WTC11 (cell line): ENCODE results near the gene PTPRJ. TPM values are rescaled to one million over a fixed set of nuclear protein-coding genes. Genes with fewer than 3 reads are reported as not detected.

Experiments
- ATAC-seq: fragments of 200-7000 bp; cut with Tn5 transposase; 2 replicates; pipeline ENCODE4 v1.10.0; 2021; ENCODE audit warnings: mild to moderate bottlenecking, moderate library complexity
- CTCF ChIA-PET: fragments of 300-600 bp; sonication (Branson Sonifier 250); formaldehyde crosslinking; loops from one replicate; lab custom pipeline; 2021; ENCODE audit warnings: antibody characterized with exemption; lab: Charles Lee
- POLR2A ChIA-PET: fragments of 350-600 bp; sonication (Branson Sonifier 250); formaldehyde crosslinking; loops from one replicate; lab custom pipeline; 2021; ENCODE audit warnings: antibody characterized with exemption; lab: Charles Lee
- DNase-seq: peaks from one replicate; pipeline ENCODE4 v3.0.0; 2021; ENCODE audit warnings: low spot score
- H3K27ac Mint-ChIP-seq: 2 replicates; pipeline ENCODE4 v1.8.0; 2021; ENCODE audit warnings: mixed read lengths
- H3K27me3 Mint-ChIP-seq: 2 replicates; pipeline ENCODE4 v1.8.0; 2021; ENCODE audit warnings: low read depth, mild to moderate bottlenecking, moderate library complexity, mixed read lengths
- H3K36me3 Mint-ChIP-seq: 2 replicates; pipeline ENCODE4 v1.8.0; 2021; ENCODE audit warnings: mixed read lengths
- H3K4me1 Mint-ChIP-seq: 2 replicates; pipeline ENCODE4 v1.8.0; 2022; ENCODE audit warnings: mixed read lengths
- H3K4me3 Mint-ChIP-seq: 2 replicates; pipeline ENCODE4 v1.8.0; 2021; ENCODE audit warnings: mild to moderate bottlenecking, moderate library complexity, mixed read lengths
- H3K9me3 Mint-ChIP-seq: 2 replicates; pipeline ENCODE4 v1.8.0; 2021; ENCODE audit warnings: mixed read lengths
- FOXJ3 ChIP-seq: sonication (generic); formaldehyde crosslinking; IDR thresholded peaks from 2 replicates; pipeline ENCODE4 v1.9.0; 2021; ENCODE audit warnings: missing genetic modification reagents, mild to moderate bottlenecking, borderline replicate concordance
- GABPB1 ChIP-seq: sonication (generic); formaldehyde crosslinking; IDR thresholded peaks from 2 replicates; pipeline ENCODE4 v1.8.1; 2023; ENCODE audit warnings: mild to moderate bottlenecking, missing genetic modification reagents
- GRHL2 ChIP-seq: fragments of 250-450 bp; sonication (Bioruptor Pico); IDR thresholded peaks from 2 replicates; pipeline ENCODE4 v1.8.0; 2022; ENCODE audit warnings: mild to moderate bottlenecking, moderate library complexity; ENCODE audit not compliant: insufficient replicate concordance, severe bottlenecking
- MXD4 ChIP-seq: fragments of 250-450 bp; sonication (Bioruptor Pico); IDR thresholded peaks from 2 replicates; pipeline ENCODE4 v1.8.0; 2021; ENCODE audit warnings: mild to moderate bottlenecking, moderate library complexity, borderline replicate concordance
- RORB ChIP-seq: fragments of 250-450 bp; sonication (Bioruptor Pico); IDR thresholded peaks from 2 replicates; pipeline ENCODE4 v1.9.0; 2021; ENCODE audit warnings: mild to moderate bottlenecking
- total RNA-seq: library from RNA; stranded (reverse); gene quantifications from 3 replicates; pipeline ENCODE4 v1.2.3, GENCODE V29; 2021
- TF ChIP-seq, protein P1 (sequence below): fragments of 250-450 bp; sonication (Bioruptor Pico); IDR thresholded peaks from 2 replicates; pipeline ENCODE4 v1.9.0; 2021; ENCODE audit warnings: mild to moderate bottlenecking
- TF ChIP-seq, protein P2 (sequence below): sonication (generic); formaldehyde crosslinking; IDR thresholded peaks from 2 replicates; pipeline ENCODE4 v1.8.1; 2023; ENCODE audit warnings: mild to moderate bottlenecking, missing genetic modification reagents
- TF ChIP-seq, protein P3 (sequence below): sonication (generic); formaldehyde crosslinking; IDR thresholded peaks from 2 replicates; pipeline ENCODE4 v1.8.0; 2022; ENCODE audit warnings: mild to moderate bottlenecking, missing genetic modification reagents
- TF ChIP-seq, protein P4 (sequence below): sonication (generic); formaldehyde crosslinking; IDR thresholded peaks from 2 replicates; pipeline ENCODE4 v1.8.1; 2022; ENCODE audit warnings: low read depth, missing genetic modification reagents, borderline replicate concordance
- TF ChIP-seq, protein P5 (sequence below): fragments of 250-450 bp; sonication (Bioruptor Pico); IDR thresholded peaks from 2 replicates; pipeline ENCODE4 v2.1.2; 2022; ENCODE audit warnings: mild to moderate bottlenecking, moderate library complexity
- TF ChIP-seq, protein P6 (sequence below): fragments of 250-450 bp; sonication (Bioruptor Pico); IDR thresholded peaks from 2 replicates; pipeline ENCODE4 v1.9.0; 2021; ENCODE audit warnings: mild to moderate bottlenecking

PTPRJ gene
- total RNA-seq, 1 experiment from 2014 or later, result 19.5 TPM

DNA sequence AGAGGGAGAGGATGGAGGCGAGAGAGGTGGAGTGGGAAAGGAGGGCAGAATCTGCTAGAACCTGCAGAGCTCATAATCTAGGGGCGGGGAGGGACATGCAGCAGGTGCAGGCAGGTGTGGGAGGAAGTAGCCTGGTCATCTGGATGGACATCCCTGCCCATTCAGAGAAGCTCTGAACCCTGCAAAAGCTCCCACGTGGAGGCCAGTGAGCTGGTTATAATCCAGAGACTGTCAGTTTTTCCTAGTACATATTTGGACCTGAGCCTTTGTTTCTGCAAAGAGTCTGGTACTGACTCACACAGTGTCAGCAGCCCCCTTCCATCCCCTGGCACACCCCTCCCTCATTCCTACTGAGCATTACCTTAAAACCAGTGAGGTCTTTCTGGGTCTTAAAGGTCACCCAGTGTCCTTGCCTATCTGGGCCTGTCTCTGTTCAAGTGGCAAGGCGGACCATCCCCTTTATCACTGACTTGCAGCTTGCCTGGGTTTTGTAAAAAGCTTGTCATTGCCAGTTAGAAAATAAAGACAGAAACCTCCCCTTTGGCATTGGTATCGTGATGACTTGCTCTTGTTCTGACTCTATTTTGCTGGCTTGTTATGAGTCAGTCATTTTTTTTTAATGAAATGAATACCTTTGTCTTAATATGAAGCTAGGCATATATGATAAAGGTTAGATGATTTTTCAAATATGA, 26.1 kb downstream of the PTPRJ start (continued):
- TF ChIP-seq, protein P1, sequence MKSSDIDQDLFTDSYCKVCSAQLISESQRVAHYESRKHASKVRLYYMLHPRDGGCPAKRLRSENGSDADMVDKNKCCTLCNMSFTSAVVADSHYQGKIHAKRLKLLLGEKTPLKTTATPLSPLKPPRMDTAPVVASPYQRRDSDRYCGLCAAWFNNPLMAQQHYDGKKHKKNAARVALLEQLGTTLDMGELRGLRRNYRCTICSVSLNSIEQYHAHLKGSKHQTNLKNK (CRISPR knock-in tag), result no peak
- TF ChIP-seq FOXJ3 (CRISPR knock-in tag), result no peak

DNA sequence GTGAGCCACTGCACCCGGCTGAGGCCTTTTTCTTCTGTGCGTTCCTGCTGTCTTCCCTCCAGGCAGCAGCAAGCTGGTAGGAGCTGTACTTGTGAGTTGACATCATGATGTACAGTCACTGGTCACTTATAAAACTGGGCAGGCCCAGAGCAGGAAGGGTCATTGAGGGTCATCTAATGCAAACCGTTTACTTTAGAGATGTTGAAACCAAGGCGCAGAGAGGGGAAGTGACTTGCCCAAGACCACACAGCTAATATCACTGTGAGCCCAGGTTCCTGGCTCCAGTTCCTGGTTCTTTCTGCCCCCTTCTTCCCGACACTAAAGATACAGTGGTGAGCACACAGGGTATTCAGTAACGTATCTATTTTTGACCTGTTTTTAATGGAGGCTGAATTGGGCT, 27.3 kb downstream of the PTPRJ start:
- ChIA-PET CTCF (no interaction called here), POLR2A (no interaction called here)
- H3K9me3 Mint-ChIP-seq, result no peaks in the 10 kb centered on the region
- H3K36me3 Mint-ChIP-seq, result no peaks in the 10 kb centered on the region
- no peak overlapping the region for H3K27ac Mint-ChIP-seq
- DNase-seq (no peak), ATAC-seq (no peak)
- no peak overlapping the region for H3K4me3 Mint-ChIP-seq
- H3K4me1 Mint-ChIP-seq, result peaks cover 31% of the 10 kb centered on the region
- TF ChIP-seq, protein P2, sequence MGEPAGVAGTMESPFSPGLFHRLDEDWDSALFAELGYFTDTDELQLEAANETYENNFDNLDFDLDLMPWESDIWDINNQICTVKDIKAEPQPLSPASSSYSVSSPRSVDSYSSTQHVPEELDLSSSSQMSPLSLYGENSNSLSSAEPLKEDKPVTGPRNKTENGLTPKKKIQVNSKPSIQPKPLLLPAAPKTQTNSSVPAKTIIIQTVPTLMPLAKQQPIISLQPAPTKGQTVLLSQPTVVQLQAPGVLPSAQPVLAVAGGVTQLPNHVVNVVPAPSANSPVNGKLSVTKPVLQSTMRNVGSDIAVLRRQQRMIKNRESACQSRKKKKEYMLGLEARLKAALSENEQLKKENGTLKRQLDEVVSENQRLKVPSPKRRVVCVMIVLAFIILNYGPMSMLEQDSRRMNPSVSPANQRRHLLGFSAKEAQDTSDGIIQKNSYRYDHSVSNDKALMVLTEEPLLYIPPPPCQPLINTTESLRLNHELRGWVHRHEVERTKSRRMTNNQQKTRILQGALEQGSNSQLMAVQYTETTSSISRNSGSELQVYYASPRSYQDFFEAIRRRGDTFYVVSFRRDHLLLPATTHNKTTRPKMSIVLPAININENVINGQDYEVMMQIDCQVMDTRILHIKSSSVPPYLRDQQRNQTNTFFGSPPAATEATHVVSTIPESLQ (CRISPR knock-in tag), result no peak
- TF ChIP-seq, protein P3, sequence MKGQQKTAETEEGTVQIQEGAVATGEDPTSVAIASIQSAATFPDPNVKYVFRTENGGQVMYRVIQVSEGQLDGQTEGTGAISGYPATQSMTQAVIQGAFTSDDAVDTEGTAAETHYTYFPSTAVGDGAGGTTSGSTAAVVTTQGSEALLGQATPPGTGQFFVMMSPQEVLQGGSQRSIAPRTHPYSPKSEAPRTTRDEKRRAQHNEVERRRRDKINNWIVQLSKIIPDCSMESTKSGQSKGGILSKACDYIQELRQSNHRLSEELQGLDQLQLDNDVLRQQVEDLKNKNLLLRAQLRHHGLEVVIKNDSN (CRISPR knock-in tag), result no peak
- TF ChIP-seq MXD4 (CRISPR knock-in tag), result no peak
- TF ChIP-seq, protein P4, sequence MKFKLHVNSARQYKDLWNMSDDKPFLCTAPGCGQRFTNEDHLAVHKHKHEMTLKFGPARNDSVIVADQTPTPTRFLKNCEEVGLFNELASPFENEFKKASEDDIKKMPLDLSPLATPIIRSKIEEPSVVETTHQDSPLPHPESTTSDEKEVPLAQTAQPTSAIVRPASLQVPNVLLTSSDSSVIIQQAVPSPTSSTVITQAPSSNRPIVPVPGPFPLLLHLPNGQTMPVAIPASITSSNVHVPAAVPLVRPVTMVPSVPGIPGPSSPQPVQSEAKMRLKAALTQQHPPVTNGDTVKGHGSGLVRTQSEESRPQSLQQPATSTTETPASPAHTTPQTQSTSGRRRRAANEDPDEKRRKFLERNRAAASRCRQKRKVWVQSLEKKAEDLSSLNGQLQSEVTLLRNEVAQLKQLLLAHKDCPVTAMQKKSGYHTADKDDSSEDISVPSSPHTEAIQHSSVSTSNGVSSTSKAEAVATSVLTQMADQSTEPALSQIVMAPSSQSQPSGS, result no peak
- no peak for TF ChIP-seq GRHL2 (CRISPR knock-in tag)
- no peak for TF ChIP-seq GABPB1
- no peaks in the 10 kb centered on the region for H3K27me3 Mint-ChIP-seq

DNA sequence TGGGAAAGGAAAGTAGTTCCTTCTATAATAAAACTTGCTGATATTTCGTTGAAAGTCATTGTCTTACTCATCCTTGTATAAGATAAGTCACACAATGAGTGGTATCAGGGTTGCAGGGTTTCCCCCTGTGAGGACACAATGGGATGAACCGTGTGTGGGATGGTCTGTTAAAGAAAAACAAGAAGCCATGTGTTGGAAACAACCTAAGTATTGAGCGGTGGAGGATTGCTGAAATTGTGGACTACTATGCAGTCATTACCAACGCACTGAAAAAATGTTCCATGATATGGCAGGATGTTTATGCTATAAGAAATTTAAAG, 28.6 kb downstream of the PTPRJ start:
- no peak for TF ChIP-seq RORB
- TF ChIP-seq, protein P5, sequence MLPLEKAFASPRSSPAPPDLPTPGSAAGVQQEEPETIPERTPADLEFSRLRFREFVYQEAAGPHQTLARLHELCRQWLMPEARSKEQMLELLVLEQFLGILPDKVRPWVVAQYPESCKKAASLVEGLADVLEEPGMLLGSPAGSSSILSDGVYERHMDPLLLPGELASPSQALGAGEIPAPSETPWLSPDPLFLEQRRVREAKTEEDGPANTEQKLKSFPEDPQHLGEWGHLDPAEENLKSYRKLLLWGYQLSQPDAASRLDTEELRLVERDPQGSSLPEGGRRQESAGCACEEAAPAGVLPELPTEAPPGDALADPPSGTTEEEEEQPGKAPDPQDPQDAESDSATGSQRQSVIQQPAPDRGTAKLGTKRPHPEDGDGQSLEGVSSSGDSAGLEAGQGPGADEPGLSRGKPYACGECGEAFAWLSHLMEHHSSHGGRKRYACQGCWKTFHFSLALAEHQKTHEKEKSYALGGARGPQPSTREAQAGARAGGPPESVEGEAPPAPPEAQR, result no peak
- TF ChIP-seq MXD4 (CRISPR knock-in tag), result no peak
- TF ChIP-seq, protein P6, sequence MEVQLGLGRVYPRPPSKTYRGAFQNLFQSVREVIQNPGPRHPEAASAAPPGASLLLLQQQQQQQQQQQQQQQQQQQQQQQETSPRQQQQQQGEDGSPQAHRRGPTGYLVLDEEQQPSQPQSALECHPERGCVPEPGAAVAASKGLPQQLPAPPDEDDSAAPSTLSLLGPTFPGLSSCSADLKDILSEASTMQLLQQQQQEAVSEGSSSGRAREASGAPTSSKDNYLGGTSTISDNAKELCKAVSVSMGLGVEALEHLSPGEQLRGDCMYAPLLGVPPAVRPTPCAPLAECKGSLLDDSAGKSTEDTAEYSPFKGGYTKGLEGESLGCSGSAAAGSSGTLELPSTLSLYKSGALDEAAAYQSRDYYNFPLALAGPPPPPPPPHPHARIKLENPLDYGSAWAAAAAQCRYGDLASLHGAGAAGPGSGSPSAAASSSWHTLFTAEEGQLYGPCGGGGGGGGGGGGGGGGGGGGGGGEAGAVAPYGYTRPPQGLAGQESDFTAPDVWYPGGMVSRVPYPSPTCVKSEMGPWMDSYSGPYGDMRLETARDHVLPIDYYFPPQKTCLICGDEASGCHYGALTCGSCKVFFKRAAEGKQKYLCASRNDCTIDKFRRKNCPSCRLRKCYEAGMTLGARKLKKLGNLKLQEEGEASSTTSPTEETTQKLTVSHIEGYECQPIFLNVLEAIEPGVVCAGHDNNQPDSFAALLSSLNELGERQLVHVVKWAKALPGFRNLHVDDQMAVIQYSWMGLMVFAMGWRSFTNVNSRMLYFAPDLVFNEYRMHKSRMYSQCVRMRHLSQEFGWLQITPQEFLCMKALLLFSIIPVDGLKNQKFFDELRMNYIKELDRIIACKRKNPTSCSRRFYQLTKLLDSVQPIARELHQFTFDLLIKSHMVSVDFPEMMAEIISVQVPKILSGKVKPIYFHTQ (CRISPR knock-in tag), result no peak
- no peaks in the 10 kb centered on the region for H3K27me3 Mint-ChIP-seq
- no peak for ATAC-seq
- ChIA-PET CTCF (no interaction called here), POLR2A (interaction anchor here (0.8 kb wide), 1 partner anchor 10 kb away, joined by 5 read pairs; no protein-coding TSS in a partner anchor)
- no peaks in the 10 kb centered on the region for H3K36me3 Mint-ChIP-seq
- no peaks in the 10 kb centered on the region for H3K9me3 Mint-ChIP-seq
- H3K4me3 Mint-ChIP-seq, result no peak overlapping the region
- no peak overlapping the region; the same call in 1 of the 2 replicates for H3K27ac Mint-ChIP-seq
- peaks cover 34% of the 10 kb centered on the region for H3K4me1 Mint-ChIP-seq
- DNase-seq, result no peak
